GM23248 (cell line): ENCODE data around the gene CAPN8. TPM values are rescaled to one million over a fixed set of nuclear protein-coding genes. Genes with fewer than 3 reads are reported as not detected.
A peak's percentile ranks its signal among the peaks of the same experiment; 100 is the strongest.

Source experiments
- DNase-seq: peaks from one replicate; pipeline ENCODE4 v3.0.0-alpha.2; 2015
- H2AFZ ChIP-seq: fragments of 200-600 bp; sonication (generic); 2 replicates; pipeline ENCODE4 v1.6.1; 2016; ENCODE audit warnings: antibody characterized with exemption
- H3F3A ChIP-seq: fragments of 200-600 bp; sonication (generic); 2 replicates; pipeline ENCODE4 v1.6.1; 2016; ENCODE audit warnings: mild to moderate bottlenecking, antibody characterized with exemption, mixed run types; ENCODE audit not compliant: insufficient read depth
- H3K27ac ChIP-seq: fragments of 200-600 bp; sonication (generic); 2 replicates; pipeline ENCODE4 v1.5.1; 2016; ENCODE audit warnings: mild to moderate bottlenecking
- H3K27me3 ChIP-seq: fragments of 200-600 bp; sonication (generic); replicated peaks from 2 replicates; pipeline ENCODE4 v1.6.1; 2016; ENCODE audit warnings: mild to moderate bottlenecking; ENCODE audit not compliant: insufficient read depth
- H3K36me3 ChIP-seq: fragments of 200-600 bp; sonication (generic); 2 replicates; pipeline ENCODE4 v1.6.1; 2016; ENCODE audit warnings: low read depth, mild to moderate bottlenecking
- H3K4me1 ChIP-seq: fragments of 200-600 bp; sonication (generic); 2 replicates; pipeline ENCODE4 v1.6.1; 2016; ENCODE audit warnings: mild to moderate bottlenecking; ENCODE audit not compliant: insufficient read depth
- H3K4me2 ChIP-seq: fragments of 200-600 bp; sonication (generic); one replicate; pipeline ENCODE4 v1.6.1; 2016; ENCODE audit warnings: mild to moderate bottlenecking; ENCODE audit not compliant: unreplicated experiment
- H3K4me3 ChIP-seq: fragments of 200-600 bp; sonication (generic); 2 replicates; pipeline ENCODE4 v1.5.1; 2016; ENCODE audit warnings: mild to moderate bottlenecking
- H3K79me2 ChIP-seq: fragments of 200-600 bp; sonication (generic); 2 replicates; pipeline ENCODE4 v1.6.1; 2016; ENCODE audit warnings: mild to moderate bottlenecking; ENCODE audit not compliant: insufficient read depth
- H3K9ac ChIP-seq: fragments of 200-600 bp; sonication (generic); 2 replicates; pipeline ENCODE4 v1.6.1; 2016; ENCODE audit warnings: mild to moderate bottlenecking
- H3K9me2 ChIP-seq: fragments of 200-600 bp; sonication (generic); 2 replicates; pipeline ENCODE4 v1.6.1; 2016; ENCODE audit warnings: mixed run types, mild to moderate bottlenecking, moderate library complexity; ENCODE audit not compliant: insufficient read depth
- H3K9me3 ChIP-seq: fragments of 200-600 bp; sonication (generic); one replicate; pipeline ENCODE4 v1.6.1; 2017; ENCODE audit warnings: low read depth
- H4K20me1 ChIP-seq: fragments of 200-600 bp; sonication (generic); 2 replicates; pipeline ENCODE4 v1.6.0; 2016; ENCODE audit not compliant: insufficient read depth
- EZH2 ChIP-seq: fragments of 200-600 bp; sonication (generic); IDR thresholded peaks from 2 replicates; pipeline ENCODE4 v1.6.1; 2018; ENCODE audit warnings: antibody characterized with exemption, mild to moderate bottlenecking; ENCODE audit not compliant: insufficient read depth, poor library complexity, severe bottlenecking
- EZH2phosphoT487 ChIP-seq: fragments of 200-600 bp; sonication (generic); IDR thresholded peaks from 2 replicates; pipeline ENCODE4 v1.6.1; 2018; ENCODE audit warnings: antibody characterized with exemption, moderate library complexity, mild to moderate bottlenecking, low read depth; ENCODE audit not compliant: insufficient read depth
- WGBS, 2 experiments: methylation state at CpG; one replicate each; pipeline ENCODE4 v1.1.6; 2015 to 2017; ENCODE audit warnings: low lambda C conversion rate in 2 of 2, low coverage in 1 of 2; ENCODE audit errors: missing lambda C conversion rate in 2 of 2; 5-methylcytosine and 5-hydroxymethylcytosine counted together
- in situ Hi-C: fragments of 300-500 bp; cut with MboI; formaldehyde crosslinking; loops from 2 replicates; pipeline ENCODE4 v1.15.0; 2020
- polyA plus RNA-seq: library from polyadenylated mRNA; unstranded; fragments of >200 nt; fragmentation: Nextera tagmentation; extraction: Ambion mirVana; gene quantifications from 2 replicates; pipeline ENCODE4 v1.2.1, GENCODE V29; 2016
- total RNA-seq: library from RNA; depleted of rRNA; stranded (reverse); fragments of >200 nt; shearing (Covaris generic); gene quantifications from 2 replicates; pipeline ENCODE4 v1.2.3, GENCODE V29; 2014

CAPN8 gene
- total and polyA plus RNA-seq, 2 experiments from 2014 or later, result not detected

DNA sequence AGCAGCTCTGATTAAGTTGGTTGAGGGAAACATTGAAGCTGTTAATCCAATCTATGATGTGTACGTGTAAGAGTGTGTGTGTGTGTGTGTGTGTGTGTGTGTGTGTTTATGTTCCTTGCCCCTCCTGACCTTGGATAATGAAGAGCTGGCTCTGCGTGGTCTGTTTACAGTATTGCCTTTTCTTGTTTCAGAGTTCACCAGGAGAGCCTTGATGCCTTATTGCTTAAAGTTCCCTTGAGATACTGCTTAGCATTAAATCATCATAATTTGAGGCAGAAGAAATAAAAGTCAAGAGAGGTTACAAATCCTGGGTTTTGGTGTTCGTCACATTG is 36.4 kb downstream of the CAPN8 start:
- Histone ChIP-seq H3F3A (no peaks in the 10 kb centered on the region), H3K9me2 (no peaks in the 10 kb centered on the region), H3K27ac (no peak overlapping the region), H3K27me3 (peaks cover 42% of the 10 kb centered on the region), H3K36me3 (no peaks in the 10 kb centered on the region), H3K9me3 (no peaks in the 10 kb centered on the region), H4K20me1 (no peaks in the 10 kb centered on the region), H3K4me3 (no peak overlapping the region), H2AFZ (no peak overlapping the region), H3K4me1 (no peaks in the 10 kb centered on the region), H3K4me2 (no peak overlapping the region), H3K79me2 (no peaks in the 10 kb centered on the region), H3K9ac (no peak overlapping the region)
- TF ChIP-seq EZH2phosphoT487, result no peak
- TF ChIP-seq EZH2, result no peak
- in situ Hi-C loops, result no loop called here
- 57 to 58% methylated on average over 3 of the region's 3 CpGs for WGBS, 2 experiments
- DNase-seq, result no peak

DNA sequence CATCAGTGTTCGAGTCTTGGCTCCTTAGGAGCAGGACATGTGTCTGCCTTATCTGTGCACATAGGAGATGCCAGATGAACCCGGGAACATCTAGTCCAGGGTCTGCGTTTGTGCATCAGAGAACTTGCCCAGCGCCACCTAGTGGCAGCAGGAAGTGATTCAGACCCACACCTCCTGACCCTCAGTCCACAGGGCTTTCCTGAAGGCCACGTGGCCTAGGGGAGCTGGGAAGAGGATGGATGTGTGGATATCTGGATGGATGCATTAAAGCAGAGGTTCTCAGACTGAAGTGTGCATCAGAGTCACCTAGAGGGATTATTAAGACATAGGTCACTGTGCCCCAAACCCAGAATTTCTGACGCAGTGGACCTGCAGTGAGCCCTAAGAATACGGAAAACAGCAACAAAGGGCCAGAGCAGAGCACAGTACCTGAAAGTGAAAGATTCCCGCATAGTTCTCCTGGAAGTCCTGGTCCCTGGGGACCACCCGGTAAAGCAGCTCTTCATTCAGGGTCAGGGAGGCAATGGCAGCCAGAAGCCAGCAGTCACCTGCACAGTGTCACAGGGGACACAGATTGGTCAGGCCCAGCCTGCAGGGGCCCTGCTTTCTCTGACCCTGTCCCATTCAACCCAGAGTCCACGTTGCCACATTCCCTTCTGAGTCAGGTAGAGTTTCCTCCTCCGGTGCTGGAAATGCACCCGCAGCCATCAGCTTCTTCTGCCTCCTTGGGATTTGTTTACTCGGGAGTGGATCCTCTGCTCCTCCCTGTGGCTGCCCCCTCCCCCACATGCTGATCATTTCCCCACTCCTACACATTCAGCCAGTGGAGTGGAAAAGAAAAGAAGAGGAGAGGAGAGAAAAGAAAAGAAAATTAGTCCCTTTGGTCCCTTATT is 37.0 kb downstream of the CAPN8 start:
- H3K27me3 ChIP-seq, result peaks cover 38% of the 10 kb centered on the region
- no peaks in the 10 kb centered on the region for H3K4me1 ChIP-seq
- in situ Hi-C loops, result no loop called here
- H3K79me2 ChIP-seq, result no peaks in the 10 kb centered on the region
- peak; percentile 71 for DNase-seq
- no peaks in the 10 kb centered on the region for H3K36me3 ChIP-seq
- no peak overlapping the region for H3K4me3 ChIP-seq
- H3K9me3 ChIP-seq, result no peaks in the 10 kb centered on the region
- H3K9me2 ChIP-seq, result no peaks in the 10 kb centered on the region
- H3K4me2 ChIP-seq, result no peak overlapping the region
- H4K20me1 ChIP-seq, result no peaks in the 10 kb centered on the region
- no peak overlapping the region for H2AFZ ChIP-seq
- H3K27ac ChIP-seq, result no peak overlapping the region
- WGBS, 2 experiments, result 56 to 57% methylated on average over 13 of the region's 13 CpGs
- no peak overlapping the region for H3K9ac ChIP-seq
- no peaks in the 10 kb centered on the region for H3F3A ChIP-seq
- TF ChIP-seq EZH2phosphoT487, result no peak
- no peak for TF ChIP-seq EZH2

DNA sequence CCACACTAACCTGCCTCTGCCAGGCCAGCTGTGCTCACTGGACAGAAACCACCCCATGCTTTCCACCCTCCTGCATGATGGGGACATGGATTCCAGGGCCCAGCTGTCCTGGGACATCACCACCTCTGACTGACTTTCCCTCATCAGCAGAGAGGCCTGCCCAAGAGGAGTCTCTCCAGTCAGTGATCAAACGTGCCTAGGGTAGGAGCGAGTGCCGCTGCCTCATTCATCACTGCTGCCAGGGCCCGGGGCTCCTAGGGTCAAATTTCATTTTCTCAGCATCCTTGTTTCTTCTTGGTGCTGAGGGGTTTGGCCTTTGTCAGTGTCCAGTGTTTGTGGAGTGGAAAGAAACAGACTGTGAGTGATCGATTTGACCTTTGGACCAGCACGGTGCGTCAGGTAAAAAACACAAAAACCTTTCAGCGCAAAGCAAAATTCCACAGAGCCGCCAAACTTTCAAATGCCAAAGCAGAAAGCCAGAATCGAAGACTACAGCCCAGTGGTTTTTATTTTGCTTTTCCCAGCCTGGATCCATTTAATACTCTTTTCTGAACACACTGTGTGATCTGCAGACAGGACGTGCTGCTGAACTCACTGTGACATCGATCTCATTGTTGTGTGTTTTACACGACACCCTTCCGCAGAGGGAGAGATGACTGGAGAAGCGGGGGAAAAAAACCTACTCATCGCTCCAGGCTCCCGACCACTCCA is 43.2 kb downstream of the CAPN8 start:
- TF ChIP-seq EZH2phosphoT487, result no peak
- no peak for TF ChIP-seq EZH2
- in situ Hi-C loops, result no loop called here
- H3K9me3 ChIP-seq, result no peaks in the 10 kb centered on the region

DNA sequence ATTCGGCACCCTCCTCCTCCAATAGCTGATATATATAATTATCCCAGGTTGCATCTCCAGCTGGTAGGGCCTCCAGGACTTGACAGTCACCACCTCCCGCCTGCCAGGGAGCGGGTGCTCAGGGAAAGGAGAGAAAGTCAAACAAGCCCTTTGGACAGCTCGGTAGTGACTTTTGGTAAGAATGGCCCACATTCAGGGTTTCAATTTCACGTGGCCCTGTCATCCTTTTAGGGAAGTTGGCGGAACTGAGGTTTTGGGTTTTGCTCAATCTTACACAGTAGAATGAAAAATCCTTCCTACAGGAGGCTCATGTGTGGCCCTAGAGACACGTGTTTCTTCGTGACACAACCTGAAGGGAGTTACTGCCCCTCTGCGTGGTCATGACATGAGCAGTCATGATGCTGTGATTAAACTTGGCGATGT is 44.2 kb downstream of the CAPN8 start:
- Histone ChIP-seq H3K4me1 (no peaks in the 10 kb centered on the region), H3K9me3 (no peaks in the 10 kb centered on the region), H3F3A (no peaks in the 10 kb centered on the region), H3K9me2 (no peaks in the 10 kb centered on the region), H2AFZ (no peak overlapping the region), H3K9ac (no peak overlapping the region), H3K27ac (no peak overlapping the region), H3K79me2 (no peaks in the 10 kb centered on the region), H3K4me3 (no peak overlapping the region), H3K27me3 (0 out of 2 replicates have a peak, but pooled peaks cover 5% of the 10 kb centered on the region), H3K36me3 (no peaks in the 10 kb centered on the region), H3K4me2 (no peak overlapping the region), H4K20me1 (no peaks in the 10 kb centered on the region)
- WGBS, 2 experiments, result 81 to 83% methylated on average over 10 of the region's 10 CpGs
- no peak for TF ChIP-seq EZH2
- TF ChIP-seq EZH2phosphoT487, result no peak
- in situ Hi-C loops, result no loop called here
- no peak for DNase-seq

More for the DNA sequence above, 43.2 kb downstream of the CAPN8 start:
- Histone ChIP-seq H3K4me3 (no peak overlapping the region), H3K27me3 (0 out of 2 replicates have a peak, but pooled peaks cover 3% of the 10 kb centered on the region), H2AFZ (no peak overlapping the region), H3K36me3 (no peaks in the 10 kb centered on the region), H3K9ac (no peak overlapping the region), H3K79me2 (no peaks in the 10 kb centered on the region), H4K20me1 (no peaks in the 10 kb centered on the region), H3K4me1 (no peaks in the 10 kb centered on the region), H3F3A (no peaks in the 10 kb centered on the region), H3K4me2 (no peak overlapping the region), H3K27ac (no peak overlapping the region), H3K9me2 (no peaks in the 10 kb centered on the region)
- WGBS, 2 experiments, result 73 to 74% methylated on average over 17 of the region's 17 CpGs
- DNase-seq, result no peak
